HuH-7 (cell line): ENCODE results near the gene NHERF2.
"Not testable (repeated sequence)": the region's sequence is repeated elsewhere in the genome, so short reads cannot be mapped to it uniquely, and the experiment has no call there.

Experiments used
- DNase-seq: peaks from one replicate; pipeline ENCODE4 v3.0.0; 2011; ENCODE audit warnings: low spot score

Gene NHERF2

DNA sequence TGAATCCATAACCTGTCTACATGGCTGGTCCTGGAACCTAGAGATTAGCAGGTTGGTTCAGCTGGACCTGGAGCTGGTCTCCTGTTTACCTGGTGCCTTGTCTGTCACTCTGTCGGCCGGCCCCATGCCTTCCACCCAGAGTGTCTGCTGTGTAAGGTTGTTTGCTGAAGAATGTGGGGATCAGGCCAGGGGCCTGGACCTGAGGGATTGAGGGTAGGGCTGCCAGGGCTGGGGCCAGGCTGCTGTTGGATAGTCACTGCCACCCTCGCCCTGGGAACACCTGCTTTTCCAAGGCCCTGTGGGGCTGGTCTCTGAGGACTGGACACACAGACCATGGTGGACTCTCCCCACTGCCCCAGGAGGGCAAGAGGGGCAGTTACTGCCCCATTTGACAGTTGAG is 1.4 kb downstream of the NHERF2 start:
- no peak for DNase-seq

DNA sequence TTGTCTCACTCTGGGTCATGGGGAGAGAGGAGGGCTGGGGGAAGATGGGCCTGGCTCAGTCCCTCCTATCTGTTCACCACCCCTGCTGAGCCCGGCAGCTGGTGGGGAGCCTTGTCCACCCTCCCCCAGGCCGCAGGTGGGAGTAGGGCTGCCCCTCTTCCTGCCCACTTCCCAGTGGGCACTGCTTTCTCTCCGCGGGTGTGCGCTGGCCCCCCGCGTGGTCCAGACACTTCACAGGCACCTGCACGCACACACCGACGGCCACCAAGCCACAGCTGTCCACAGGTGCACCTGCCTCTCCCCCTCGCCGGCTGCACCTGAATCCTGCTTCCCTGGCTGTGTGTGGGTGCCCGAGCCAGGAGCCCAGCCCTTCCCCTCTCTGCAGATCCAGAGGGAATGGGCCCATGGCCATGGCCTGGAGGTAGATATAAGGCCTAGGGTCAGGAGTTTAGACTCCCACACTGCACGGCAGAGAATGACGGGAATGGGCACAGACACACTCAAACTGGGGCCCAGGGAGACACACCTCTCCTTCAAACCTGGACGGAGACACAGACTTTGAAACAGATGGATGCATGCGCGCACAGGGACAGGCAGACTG is 2.0 kb downstream of the NHERF2 start:
- no peak for DNase-seq

DNA sequence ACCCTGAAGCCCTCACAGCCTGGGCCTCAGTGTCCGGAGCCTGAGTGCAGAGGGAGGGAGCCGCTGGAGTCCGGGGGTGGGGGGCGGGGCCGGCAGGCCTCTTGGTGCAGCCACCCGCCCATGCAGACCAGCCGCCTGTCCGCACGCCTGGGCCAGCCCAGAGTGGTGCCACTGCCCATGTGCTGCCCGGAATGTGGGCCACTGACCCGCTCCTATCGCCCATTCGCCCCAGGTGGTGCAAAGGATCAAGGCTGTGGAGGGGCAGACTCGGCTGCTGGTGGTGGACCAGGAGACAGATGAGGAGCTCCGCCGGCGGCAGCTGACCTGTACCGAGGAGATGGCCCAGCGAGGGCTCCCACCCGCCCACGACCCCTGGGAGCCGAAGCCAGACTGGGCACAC is 2.6 kb downstream of the NHERF2 start:
- DNase-seq, result no peak

DNA sequence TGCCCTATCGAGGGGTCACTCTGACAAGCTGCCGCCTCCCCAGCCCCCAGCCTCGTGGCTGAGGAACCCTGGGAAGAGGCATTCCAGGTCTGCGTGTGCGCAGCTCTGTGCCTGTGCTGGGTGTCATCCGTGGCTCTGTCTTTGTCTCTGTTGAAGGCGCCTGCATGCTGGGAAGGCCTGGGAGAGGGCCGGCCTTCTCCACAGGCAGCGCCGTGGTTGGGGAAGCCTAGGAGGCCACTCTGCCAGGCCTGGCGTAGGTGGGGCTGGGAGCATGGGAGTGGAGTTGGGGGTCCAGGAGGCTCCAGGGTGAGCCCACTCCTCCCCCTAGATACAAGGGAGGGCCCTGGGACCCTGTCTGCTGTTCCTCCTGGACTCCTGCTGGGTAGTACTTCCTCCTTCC is 3.3 kb downstream of the NHERF2 start:
- DNase-seq, result no peak

DNA sequence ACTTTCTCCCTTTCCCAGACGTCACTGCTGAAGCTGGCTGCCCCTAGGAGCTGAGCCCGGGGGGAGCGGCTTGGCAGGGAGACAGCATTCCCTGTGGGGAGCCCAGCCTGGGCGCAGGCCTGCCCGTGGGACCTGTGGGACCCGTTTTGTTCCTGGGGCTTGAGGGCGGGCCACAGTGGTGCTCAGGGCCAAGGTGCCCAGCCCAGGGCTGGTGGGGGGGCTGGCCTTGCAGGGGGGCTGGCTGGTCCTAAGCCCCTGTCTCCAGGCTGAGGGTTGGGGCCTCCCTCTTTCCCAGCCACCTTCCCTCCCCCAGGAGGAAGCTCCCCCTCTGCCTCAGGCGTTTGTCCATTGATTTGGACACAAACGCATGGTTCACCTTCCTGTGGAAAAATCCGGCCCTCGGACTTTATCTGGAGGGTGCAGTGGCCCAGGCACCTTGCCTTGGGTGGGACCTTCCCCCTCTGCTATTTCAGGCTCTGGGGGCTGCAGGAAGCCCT is 4.4 kb downstream of the NHERF2 start:
- DNase-seq, result no peak

DNA sequence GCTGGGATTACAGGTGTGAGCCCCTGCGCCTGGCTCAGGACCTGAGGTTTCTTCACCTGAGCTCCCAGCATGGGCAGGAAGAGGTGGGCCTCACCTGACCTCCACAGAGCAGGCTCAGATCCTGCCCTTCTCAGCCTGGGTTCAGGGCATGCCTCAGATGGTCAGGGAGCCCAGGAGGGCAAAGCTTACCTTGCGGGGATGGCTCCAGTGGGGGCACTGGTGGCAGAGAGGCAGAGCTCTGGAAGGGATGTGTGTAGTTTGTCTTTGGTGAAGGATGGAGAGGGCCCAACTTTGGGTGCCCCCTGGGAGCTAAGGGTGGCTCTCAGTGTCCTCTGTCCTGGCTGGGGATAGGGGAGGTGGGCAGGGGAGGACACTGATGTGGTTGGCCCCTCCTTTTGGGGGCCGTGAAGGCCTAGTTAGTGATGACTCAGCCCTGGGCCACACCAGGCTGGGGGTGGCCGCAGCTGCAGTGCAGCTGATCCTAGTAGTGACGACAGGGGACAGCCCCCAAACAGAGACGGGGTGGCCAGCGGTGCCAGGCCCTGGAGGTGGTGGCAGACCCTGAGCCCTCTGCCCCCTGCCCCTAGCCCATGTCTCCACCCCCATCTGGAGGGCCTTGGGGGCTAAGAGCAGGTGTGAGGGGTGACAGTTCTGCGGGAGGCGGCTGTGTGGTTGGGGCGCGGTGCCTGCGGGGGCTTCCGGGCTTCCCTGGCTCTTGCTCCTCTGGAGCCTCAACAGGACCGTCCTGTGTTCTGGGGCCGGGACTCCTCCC is 5.8 kb downstream of the NHERF2 start:
- DNase-seq, result no peak

DNA sequence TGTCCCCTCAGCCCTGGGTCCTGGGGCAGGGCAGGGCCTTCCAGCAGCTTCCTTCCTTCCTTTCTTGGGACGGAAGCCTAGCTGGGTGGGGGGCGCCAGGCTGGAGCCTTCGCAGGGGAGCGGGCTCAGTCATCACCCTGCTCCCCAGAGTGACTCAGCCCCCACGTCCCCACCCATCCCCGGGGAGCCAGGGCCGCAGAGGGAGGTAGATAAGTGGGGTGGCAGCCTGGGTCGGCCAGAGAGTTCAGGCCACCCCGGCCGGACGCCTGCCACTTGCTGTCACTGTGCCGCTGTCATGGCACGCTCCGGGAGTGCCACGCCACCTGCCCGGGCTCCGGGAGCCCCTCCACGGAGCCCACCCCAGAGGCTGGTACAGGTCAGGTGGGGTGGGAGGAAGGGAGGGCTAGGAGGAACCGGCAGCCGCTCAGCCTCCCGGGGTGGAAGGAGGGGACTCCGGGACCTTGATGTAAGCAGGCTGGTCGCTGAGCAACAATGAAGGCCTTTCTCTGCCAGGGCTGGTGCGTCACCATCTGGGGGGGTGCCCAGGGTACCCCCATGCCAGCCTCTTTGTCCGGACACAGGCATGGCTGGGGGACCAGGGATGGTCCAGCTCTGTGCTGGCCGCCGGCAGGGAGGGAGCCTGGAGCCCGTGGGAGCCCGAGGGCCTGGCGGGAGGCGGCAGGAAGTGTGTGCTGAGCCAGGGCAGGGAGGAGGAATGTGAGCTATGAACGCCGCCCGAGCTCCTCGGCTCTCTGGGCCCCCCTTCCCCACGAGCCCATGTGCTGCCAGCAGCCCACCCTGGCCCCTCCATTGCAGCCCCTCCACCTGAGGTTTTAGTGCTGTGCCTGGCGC is 6.6 kb downstream of the NHERF2 start:
- no peak for DNase-seq

DNA sequence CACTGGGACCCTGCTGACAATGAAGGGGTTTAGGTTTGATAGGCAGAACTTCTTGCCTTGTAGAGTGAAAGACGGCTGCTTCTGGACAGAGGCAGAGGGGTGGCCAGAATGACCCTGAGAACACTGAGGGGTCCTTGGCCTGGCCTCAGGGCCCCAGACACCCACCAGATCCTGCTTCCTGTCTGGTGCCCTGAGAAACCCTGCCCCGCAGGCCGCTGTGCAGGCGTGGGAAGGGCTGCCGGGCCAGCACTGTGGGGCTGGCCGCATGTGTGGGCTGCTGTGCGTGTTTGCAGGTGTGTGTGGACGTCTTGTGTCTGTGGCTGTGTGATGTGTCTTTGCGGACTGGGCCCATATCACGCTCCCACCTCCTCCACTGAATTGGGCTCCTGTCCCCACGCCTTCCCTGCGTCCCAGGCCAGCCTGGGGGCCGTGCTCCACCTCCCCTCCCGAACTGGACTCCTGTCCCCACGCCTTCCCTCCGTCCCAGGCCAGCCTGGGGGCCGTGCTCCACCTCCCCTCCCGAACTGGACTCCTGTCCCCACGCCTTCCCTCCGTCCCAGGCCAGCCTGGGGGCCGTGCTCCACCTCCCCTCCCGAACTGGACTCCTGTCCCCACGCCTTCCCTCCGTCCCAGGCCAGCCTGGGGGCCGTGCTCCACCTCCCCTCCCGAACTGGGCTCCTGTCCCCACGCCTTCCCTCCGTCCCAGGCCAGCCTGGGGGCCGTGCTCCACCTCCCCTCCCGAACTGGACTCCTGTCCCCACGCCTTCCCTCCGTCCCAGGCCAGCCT is 7.4 kb downstream of the NHERF2 start:
- DNase-seq, result not testable (repeated sequence)

DNA sequence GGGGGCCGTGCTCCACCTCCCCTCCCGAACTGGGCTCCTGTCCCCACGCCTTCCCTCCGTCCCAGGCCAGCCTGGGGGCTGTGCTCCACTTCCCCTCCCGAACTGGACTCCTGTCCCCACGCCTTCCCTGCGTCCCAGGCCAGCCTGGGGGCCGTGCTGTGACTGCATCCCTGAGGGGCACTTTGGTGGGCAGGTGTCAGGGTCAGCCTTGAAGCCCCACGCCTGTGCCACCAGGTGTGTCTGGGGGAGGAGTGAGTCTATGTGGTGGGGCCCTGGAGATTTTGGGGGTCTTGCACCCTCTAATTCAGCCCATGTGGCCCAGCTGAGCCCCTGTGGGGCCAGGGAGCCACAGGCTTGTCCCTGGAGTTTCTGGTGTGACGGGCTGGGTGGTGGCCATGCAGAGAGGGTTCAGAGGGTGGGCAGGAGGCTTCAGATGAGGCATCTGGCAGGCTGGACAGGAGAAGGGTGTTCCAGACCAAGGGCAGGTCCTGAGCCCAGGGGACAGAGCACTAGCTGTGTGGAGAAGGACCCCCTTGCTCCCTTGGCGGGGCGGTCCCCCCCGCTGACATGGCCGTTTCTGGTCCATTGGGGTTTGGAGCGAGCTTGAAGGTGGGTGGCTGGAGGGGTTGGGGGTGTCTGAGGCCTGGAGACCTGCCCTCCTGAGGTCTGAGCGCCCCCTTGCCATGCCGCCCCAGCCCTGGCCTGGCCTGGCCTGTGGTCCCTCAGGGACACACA is 8.2 kb downstream of the NHERF2 start:
- no peak for DNase-seq

DNA sequence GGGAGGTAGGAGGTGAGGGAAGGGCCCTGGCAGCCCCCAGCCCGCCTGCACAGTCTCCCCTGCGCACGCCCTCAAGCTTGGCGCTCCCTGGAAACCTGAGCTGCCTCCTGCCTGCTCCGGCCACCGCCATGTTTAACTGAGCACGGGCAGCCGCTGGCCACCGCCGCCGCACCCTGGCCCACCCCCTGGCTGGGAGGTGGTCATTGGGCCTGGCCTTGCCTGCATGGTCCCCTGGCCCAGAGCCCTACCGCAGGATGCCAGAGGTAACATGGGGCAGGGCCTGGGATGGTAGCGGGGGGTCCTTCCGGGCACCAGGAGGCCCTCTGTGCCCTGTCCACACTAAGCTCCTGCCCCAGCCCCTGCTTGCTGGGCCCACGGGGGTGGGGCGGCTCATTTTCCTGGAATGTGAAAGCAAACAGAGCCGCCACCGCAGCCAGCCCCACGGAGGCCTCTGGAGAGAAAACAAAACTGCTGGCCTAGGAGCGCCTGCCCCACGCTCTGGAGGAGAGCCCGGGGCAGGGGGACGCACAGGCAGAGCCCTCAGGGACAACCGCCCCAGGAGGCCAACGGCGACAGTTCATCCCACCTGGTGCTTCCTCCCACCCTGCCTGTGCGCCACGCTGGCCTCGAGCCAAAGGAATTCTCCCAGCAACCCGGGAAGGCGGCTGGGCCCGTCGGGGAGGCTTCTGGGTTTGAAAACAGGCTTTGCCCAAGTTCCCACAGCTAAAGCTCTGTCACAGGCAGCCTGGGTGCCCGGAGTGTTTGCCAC is 8.9 kb downstream of the NHERF2 start:
- DNase-seq, result peak; percentile 73

DNA sequence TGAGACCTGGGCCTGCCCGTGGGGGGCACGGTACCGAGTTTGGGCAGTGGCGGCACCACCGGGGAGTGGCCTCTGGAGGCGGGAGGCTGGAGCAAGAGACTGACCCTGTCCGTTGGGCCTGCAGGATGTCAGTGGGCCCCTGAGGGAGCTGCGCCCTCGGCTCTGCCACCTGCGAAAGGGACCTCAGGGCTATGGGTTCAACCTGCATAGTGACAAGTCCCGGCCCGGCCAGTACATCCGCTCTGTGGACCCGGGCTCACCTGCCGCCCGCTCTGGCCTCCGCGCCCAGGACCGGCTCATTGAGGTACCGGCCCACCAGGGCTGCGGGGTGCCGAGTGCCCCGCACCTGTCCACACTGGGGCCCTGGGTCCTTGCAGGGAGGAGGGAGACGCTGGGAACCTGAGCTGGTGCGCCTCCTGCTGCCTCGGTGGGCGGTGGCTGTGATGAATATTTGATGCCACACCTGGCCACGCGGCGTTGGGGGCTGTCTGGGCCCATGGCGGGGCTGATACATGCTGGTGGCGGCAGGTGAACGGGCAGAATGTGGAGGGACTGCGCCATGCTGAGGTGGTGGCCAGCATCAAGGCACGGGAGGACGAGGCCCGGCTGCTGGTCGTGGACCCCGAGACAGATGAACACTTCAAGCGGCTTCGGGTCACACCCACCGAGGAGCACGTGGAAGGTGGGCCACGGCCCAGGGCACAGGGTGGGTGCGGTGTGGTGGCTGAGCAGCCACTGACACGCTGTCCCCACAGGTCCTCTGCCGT is 9.7 kb downstream of the NHERF2 start:
- DNase-seq, result no peak

DNA sequence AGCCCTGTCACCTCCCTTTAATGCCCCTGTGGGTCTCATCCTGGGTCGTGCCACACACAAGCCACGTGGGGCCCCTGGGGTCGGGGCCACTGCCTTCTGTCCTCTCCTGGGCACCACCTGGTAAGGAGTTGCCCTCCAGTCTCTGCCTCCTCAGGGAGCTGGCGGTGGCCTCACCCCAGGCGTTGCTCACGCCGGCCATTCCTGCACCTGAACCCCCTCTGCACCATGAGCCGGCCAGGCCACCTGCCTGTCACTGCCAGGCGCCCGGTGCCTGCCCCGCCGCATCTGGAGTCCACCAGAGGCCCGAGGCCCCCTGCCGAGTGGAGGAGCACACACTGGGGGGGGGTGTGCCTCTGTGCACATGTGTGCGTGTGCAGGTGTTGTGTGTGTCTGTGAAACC is 10.4 kb downstream of the NHERF2 start:
- no peak for DNase-seq

DNA sequence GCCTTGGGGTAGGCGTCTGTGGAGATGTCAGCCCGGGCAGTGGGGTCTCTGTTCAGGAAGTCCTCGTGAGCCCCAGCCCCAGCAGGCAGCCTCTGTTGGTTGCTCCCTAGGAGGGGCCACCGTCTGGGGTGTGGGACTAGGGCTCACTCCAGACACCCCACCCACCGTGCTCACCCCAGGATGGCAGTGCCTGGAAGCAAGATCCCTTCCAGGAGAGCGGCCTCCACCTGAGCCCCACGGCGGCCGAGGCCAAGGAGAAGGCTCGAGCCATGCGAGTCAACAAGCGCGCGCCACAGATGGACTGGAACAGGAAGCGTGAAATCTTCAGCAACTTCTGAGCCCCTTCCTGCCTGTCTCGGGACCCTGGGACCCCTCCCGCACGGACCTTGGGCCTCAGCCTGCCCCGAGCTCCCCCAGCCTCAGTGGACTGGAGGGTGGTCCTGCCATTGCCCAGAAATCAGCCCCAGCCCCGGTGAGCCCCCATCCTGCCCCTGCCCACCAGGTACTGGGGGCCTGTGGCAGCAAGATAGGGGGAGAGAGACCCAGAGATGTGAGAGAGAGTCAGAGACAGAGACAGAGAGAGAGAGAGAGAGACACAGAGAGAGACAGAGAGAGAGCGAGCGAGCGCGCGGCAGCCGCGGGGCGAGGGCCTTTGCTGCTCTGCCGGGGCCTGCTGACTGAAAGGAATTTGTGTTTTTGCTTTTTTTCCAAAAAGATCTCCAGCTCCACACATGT is 11.1 kb downstream of the NHERF2 start:
- no peak for DNase-seq

DNA sequence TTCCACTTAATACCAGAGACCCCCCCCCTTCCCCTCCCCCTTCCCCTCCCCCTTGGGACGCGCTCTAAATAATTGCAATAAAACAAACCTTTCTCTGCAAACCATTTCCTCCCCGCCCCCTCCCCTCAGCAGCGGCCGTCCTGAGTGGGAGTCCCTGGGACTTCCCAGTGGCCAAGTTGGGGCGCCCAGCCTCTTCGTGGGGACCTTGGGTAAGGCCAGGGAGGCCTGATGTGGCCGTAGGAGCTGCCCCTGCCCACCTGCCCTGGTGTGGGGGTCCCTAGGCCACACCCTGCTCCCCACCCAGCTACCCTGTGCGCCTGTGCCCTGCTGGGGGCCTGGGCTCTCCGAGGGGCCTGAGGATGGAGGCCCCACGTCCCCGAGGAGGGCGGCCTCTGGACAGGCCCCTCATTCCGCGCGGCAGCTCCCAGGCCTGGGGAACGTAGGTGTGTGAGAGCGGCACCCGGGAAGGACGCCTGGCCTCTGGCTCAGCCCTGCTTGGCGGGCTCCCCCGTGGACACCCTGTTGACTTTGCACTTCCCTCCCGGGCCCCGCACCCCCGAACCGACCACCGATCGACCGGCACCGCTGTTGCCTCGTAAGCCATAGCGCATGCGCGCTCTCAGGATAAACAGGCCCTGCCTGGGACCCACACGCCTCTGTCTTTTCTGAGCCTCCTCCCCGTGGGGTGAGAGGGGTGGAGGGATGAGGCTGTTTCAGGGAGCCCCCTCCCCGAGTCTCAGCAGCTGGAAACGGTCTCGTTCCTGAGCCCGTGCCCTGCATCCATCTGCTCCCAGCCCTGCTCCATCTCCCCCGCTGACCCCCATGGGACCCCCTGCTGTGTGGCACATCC is 11.9 kb downstream of the NHERF2 start:
- DNase-seq, result no peak

DNA sequence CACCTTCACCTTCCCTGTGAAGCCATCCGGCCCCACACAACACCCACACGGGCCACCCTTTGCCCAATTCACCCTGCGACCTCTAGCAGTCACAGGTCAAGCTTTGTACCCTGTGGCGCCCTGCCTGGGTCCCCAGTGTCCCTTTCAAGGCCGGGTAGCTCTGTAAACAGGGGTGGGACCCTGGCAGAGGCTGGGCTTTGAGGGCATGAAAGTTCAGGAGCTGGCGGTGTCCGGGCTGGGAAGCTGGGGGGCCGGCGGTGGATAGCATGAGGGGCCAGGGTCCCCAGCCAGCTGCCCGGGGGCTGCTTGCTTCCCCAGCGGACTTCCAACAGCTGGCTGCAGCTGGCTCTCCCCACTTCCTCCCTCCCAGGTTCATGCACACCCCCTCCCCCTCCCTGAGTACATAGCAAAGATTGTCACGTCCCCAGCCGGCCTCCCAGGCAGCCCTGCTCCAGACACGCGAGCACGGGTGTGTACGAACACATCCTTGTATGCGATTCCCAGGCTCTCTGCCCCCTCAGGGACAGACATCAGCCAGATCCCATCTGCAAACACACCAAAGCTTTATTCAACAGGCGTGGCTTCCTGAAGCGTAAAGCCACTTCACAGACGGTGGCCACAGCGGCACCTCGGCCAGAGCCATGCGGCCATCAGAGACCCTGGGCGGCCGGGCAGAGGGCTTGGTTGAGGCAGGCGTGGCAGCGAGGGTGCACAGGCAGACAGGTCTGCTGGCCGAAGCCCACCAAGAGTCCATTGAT is 12.8 kb downstream of the NHERF2 start:
- DNase-seq, result peak; percentile 72

DNA sequence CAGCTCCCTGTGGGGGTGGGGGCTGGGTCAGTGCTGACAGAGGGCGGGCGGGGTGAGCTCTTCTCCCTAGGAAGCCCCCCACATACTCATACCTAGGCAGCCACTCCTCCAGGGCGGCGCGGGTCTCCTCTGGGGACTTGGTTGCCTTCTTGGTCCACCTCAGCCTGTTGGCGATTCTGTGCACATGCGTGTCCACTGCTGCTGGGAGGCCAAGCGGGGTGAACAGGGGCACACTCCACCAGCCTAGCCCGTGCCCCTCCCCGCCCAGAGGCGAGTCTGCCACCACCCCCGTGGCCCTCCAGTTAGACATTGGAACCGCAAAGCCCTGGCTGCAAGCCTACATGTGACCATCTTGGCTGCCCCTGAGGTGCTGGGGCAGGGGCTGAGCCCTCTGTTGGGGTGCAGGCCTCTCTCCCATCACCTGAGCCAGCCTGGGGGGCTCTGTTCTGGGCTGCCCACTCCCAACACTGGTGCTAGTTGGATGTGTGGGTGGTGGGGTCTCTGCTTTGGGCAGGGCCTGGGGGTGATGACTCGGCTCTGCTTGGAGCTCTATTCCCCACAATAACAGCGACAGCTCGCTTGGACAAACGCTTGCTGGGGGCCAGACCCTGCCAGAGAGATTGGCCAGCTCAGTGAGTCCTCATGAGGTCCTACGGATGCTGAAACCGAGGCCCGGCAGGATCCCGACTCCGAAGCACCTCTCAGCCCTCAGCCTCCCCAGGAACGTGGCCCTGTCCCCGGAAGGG is 13.5 kb downstream of the NHERF2 start:
- no peak for DNase-seq
